Ramos (cell line): ENCODE results near the gene MIER3.

Experiments used
- in situ Hi-C: fragments of 300-500 bp; cut with MboI; formaldehyde crosslinking; loops from one replicate; pipeline ENCODE4 v1.14.3; 2022; ENCODE audit warnings: low sequenced_read_pairs; ENCODE audit not compliant: unreplicated experiment

Gene MIER3

DNA sequence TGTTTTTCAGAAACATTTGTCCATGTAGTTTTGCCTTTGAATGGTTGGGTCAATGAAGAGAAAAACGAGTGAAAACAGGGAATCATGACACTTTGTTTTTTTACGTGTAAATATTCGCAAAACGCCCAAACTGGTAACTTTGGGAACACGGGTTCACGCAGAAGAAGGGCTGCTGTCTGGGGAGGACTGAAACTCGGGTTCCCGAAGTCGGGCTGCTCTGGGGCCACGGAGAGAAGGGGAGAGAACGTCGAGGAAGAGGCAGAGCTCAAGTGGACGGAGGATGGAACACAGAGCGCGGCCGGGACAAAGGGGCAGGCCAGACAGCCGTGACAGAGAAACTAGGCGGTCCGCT, 43.0 kb downstream of the MIER3 start:
- in situ Hi-C loops = loop anchor here (10.0 kb wide), 1 partner anchor 316 kb away; no protein-coding TSS in a partner anchor

DNA sequence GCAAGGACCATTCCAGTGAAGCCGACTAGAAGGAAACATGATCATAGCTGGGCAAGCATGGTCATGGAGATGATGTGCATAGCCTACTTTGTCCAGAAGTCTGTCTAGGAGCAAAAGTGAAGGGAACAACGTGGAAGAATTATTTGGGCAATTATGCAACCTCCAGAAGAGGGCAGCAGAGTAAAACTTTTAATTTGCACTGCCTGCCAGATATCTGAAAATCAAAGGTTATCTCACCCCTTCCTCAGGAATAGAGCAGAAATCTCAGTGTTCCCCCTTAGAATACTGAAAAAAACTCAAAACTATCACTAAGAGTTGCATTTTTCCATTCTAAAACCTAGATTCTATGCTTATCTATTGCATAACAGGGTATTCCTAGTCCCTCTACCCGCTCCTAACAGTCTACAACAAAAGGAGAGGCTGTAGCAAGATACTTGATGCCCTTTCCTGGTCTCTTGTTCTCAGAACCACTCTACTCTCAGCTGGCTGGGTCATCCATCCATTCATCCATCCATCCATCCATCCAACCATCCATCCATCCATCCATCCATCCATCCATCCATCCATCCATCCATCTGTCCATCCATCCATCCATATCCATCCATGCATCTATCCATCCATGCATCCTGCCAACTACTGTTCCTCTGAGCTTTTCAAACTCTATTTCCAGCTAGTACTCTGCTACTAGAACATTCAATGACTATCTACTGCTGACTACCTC, 50.9 kb downstream of the MIER3 start:
- in situ Hi-C loops = loop anchor here (10.0 kb wide), 1 partner anchor 324 kb away; no protein-coding TSS in a partner anchor

DNA sequence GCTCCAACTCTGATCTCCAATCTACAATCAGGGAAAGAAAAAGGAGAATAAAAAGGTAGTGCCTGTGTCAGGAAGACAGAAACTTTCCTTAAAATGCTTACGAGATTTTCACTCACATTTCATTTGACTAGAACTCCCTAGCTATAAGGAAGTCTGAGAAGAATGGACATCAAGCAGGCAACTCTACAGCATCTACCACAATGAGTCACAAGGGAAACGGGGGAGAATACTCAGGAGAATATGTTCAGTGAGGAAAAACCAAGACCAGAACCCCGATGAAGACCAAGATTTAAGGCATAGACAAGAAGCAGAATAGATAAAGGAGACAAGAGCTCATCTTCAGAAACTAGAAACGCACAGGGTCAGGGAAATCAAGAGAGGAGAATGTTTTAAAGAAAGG, 51.5 kb downstream of the MIER3 start:
- in situ Hi-C loops = loop anchor here (10.0 kb wide), 1 partner anchor 324 kb away; no protein-coding TSS in a partner anchor

DNA sequence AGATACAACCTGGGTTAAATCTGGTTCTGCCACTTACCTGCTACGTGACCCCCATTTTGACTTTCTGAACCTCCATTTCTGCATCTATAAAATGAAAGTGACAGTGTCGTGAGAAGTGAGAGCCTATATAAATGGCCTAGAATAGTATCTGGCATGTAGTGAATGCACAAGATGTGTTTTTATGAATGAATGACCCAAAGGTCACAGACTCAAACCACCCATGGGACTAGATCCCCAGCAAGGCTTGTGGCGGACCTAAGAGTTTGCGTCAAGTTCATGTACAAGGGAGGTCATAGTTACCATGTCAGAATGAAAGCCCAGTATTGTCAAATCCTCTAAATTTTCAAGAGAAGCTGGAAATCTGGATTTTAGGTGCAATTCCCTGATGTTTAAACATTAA, 53.7 kb downstream of the MIER3 start:
- in situ Hi-C loops = no loop called here

DNA sequence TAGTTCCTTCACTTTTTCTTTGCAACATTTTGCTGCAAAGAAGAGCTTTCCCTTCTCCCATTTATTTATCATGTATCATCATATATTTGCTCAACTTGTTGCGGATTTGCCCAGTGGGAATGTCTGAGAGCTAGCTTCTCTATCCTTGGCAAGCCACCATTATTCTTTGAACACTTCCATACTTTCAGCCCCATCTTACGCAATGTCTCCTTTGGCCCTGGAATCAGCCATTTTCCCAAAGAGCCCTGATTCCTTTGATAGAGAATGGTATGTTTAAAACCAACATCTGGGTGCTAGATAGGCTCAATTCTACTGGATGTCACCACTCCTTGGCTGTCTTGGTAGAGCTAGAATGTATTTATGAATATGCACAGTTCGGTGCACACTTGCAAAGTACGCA, 55.2 kb downstream of the MIER3 start:
- in situ Hi-C loops = no loop called here

DNA sequence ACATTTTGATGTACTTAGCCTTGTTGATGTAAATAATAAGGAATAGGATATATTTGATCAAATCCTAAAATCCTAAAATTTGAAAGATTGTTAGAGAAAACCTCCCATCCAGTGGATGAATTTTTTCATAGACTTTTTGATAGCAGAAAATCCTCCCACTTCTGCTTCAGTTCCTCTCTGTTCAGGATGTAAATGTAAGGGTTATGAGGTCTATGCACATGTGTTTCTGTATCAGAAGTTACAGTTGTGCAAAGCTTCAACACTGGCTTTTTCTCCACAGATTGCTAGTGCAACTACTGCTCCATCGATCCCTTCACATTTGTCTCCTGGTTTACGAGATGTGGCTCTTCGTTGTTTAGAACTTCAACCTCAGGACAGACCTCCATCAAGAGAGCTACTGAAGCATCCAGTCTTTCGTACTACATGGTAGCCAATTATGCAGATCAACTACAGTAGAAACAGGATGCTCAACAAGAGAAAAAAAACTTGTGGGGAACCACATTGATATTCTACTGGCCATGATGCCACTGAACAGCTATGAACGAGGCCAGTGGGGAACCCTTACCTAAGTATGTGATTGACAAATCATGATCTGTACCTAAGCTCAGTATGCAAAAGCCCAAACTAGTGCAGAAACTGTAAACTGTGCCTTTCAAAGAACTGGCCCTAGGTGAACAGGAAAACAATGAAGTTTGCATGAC, 58.5 kb downstream of the MIER3 start:
- in situ Hi-C loops = no loop called here

DNA sequence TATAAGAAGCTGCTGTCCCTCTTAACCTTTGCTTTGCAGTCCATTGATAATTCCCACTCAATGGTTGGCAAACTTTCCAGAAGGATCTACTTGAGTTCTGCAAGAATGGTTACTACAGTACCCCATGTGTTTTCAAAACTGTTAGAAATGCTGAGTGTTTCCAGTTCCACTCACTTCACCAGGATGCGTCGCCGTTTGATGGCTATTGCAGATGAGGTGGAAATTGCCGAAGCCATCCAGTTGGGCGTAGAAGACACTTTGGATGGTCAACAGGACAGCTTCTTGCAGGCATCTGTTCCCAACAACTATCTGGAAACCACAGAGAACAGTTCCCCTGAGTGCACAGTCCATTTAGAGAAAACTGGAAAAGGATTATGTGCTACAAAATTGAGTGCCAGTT, 70.4 kb downstream of the MIER3 start:
- in situ Hi-C loops = no loop called here

DNA sequence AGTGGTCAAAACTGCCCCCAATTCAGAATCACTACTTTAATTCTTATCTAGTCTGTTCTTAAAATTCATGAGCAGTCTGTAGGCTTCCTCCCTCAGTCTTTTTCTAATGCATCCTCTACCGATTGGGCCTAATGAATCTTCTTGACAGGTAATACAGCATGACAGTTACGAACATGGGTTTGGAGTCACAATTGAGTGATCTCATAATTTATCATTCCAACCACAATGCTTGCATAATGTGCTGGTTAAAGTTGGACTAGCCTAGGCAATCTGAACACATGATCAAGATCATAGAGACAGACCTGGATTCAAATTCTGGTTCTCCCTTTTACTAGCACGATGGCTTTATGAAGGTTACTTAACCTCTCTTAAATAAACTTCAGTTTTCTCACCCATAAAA, 75.6 kb downstream of the MIER3 start:
- in situ Hi-C loops = no loop called here

DNA sequence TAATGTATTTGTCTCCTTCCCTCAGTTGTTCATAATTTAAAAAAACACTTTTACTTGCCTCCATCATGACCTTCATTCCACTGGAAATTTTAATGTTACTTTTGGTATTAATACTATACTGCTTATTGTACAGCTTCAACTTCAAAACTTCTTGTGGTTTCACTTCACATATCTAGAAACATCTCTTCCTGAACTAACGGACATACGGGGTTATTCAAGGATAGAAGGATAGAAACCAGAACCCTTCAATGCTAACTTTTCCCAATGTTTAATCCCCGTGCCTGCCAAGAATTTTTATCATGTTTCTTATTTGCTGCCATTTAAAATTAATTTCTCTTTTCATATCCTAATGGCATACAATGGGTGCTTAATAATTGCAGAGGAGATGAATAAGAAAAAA, 78.9 kb downstream of the MIER3 start:
- in situ Hi-C loops = loop anchor here (25.0 kb wide), 1 partner anchor 911 kb away; no protein-coding TSS in a partner anchor

DNA sequence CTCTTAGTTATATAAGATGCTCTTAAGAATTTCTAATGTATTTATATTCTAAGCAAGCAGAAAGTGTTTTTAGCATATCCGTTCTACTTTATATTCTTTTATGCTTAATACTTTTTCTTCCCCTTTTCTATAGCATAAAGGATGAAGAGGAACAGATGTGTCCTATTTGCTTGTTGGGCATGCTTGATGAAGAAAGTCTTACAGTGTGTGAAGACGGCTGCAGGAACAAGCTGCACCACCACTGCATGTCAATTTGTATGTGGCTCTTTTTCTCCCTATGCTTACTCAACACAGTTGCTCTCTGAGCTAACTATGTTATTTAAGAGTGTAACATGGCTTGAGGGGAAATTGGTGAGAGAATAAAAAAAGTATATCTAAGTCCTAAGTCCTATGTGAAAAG, 80.1 kb downstream of the MIER3 start:
- in situ Hi-C loops = loop anchor here (25.0 kb wide), 1 partner anchor 909 kb away; no protein-coding TSS in a partner anchor
